K562 (cell line): ENCODE results near the gene MAGI1.

ENCODE experiments used
- ARID3A ChIP-seq: IDR thresholded peaks from 2 replicates; pipeline ENCODE4 v1.6.1; 2012; ENCODE audit warnings: low read depth, low read length, improper control_type of control experiment, borderline replicate concordance
- CC2D1A ChIP-seq: fragments of 450-650 bp; IDR thresholded peaks from 2 replicates; pipeline ENCODE4 v1.6.1; 2017; ENCODE audit warnings: mild to moderate bottlenecking
- CTCF ChIP-seq, 3 experiments: IDR thresholded peaks in 2 of 3; conservative IDR thresholded peaks in 1 of 3; 2 replicates each; pipeline ENCODE4 v1.5.1; 2011 to 2012; ENCODE audit warnings: low read length in 3 of 3, mild to moderate bottlenecking in 3 of 3, control low read depth in 2 of 3, improper control_type of control experiment in 1 of 3, inconsistent platforms in 1 of 3, low read depth in 1 of 3, mixed read lengths in 1 of 3, moderate library complexity in 1 of 3; ENCODE audit not compliant: insufficient read depth in 2 of 3
- HDAC2 ChIP-seq: fragments of 450-650 bp; IDR thresholded peaks from 2 replicates; pipeline ENCODE4 v1.6.1; 2016; ENCODE audit warnings: mild to moderate bottlenecking
- NR2C1 ChIP-seq, 2 experiments: fragments of 450-650 bp; IDR thresholded peaks; 2 replicates each; pipeline ENCODE4 v1.6.1; 2017; ENCODE audit warnings: mild to moderate bottlenecking in 2 of 2, antibody characterized with exemption in 1 of 2, inconsistent platforms in 1 of 2, missing compliant biosample characterization in 1 of 2, missing genetic modification characterization in 1 of 2
- POLR2A ChIP-seq: fragments of 450-650 bp; conservative IDR thresholded peaks from 2 replicates; pipeline ENCODE4 v1.6.1; 2016
- SNRNP70 ChIP-seq: fragments of 200-400 bp; formaldehyde crosslinking; optimal IDR thresholded peaks from 2 replicates; pipeline ENCODE3; 2017; ENCODE audit warnings: low read depth, low read length
- ZBTB40 ChIP-seq, 2 experiments: fragments of 450-650 bp in 1 of 2; sonication (generic) in 1 of 2; formaldehyde crosslinking in 1 of 2; IDR thresholded peaks; 2 replicates each; pipeline versions ENCODE4 v1.7.1 to v1.9.0; 2016 to 2022; ENCODE audit warnings: inconsistent platforms in 1 of 2, mild to moderate bottlenecking in 1 of 2, missing genetic modification reagents in 1 of 2
- ZNF780A ChIP-seq: fragments of 250-450 bp; sonication (Bioruptor Pico); IDR thresholded peaks from 2 replicates; pipeline ENCODE4 v1.5.0; 2021; ENCODE audit warnings: mild to moderate bottlenecking

- TF ChIP-seq ZBTB40 (IDR thresholded peaks at IDR 0.05) (no peak), ZBTB40 (CRISPR knock-in tag; IDR thresholded peaks at IDR 0.05) (no peak), NR2C1 (IDR thresholded peaks at IDR 0.05) (no peak), NR2C1 (tag; IDR thresholded peaks at IDR 0.05) (no peak), SNRNP70 (no peak), ARID3A (no peak), POLR2A (no peak), HDAC2 (no peak), CC2D1A (no peak), CTCF (IDR thresholded peaks at IDR 0.05 in 2 of 3, conservative IDR thresholded peaks at IDR 0.05 in 1 of 3; ENCODE audit: insufficient read depth in 2 of 3, low read depth in 1 of 3, low read length in 3 of 3) (no peak), ZNF780A (CRISPR knock-in tag) (no peak)
Observed at GRCh38 chr3:65376426-65376825, 662.3 kb downstream of the MAGI1 start.
